Fibroblast of skin of abdomen (primary cell): Measurements from ENCODE around the gene TOP2B. TPM values are rescaled to one million over a fixed set of nuclear protein-coding genes. Genes with fewer than 3 reads are reported as not detected.

Experiments used
- DNase-seq: peaks from one replicate; pipeline ENCODE4 v3.0.0-alpha.2; 2013
- polyA plus RNA-seq, 2 experiments: library from polyadenylated mRNA; unstranded; fragments of 120-200 nt; gene quantifications; one replicate each; pipeline ENCODE4 v1.2.1, GENCODE V29; 2013; ENCODE audit not compliant: insufficient read length in 2 of 2

Gene TOP2B
- 123 TPM for polyA plus RNA-seq (2013, experiment 1 of 2; ENCODE audit: insufficient read length)
- 118 TPM for polyA plus RNA-seq (2013, experiment 2 of 2; ENCODE audit: insufficient read length)

DNA sequence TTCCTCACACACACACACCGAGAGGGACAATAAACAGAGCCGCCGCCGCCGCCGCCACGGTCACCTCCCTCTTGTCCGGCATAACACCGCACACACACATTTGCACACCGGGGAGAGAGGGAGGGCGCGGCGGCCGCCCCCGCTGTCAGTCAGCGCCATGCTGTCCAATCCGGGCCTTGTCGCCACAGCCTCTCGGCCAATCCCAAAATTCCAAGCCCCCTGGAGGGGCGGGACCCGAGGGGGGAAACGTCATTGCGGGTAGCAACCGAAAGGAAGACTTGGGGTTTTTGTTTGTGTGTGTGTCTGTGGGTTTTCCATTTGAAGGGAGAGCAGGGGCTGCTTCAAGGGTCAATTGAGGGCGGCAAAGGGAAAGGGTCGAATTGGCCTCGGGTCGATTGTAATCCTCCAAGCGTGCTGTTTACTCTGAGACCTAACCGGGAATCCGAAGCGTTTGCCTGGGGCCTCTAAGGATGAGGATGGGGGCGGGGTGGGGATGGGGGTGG, at the start of gene TOP2B:
Gene TOP2B, minus strand, starts transcription at position 96 of the 503 bp plus-strand sequence. CDS start 610 bp downstream, outside the sequence.
- peak; percentile 96 for DNase-seq

DNA sequence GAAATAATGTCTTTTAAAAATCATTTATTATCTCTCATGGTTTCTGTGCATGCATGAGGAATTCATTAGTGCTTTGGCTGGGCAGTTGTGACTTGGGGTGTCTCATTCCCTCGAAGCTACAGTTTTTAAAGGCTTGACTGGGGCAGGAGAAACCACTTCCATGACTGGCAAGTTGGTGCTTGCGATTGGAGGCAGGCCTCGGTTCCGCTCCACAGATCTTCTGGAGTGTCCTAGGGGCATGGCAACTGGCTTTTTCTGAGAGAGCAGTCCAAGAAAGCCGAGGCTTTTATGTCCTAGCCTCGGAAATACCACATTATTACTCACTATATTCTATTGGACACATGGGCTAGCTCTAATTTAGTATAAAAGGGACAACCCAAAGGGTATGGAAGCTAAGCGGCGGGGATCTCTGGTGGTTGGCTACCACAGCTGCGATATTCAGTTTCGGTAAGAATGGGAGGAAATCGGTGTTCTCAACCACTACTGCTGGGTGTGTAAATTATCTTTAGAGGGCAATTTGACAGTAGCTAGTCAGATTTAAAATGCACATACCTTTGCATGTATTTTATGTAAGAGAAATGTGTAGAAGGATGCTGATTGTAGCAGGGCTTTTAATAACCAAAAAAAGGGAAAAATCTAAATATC, 48.8 kb upstream of the TOP2B start:
- DNase-seq: no peak

GRCh38 chr3:25711090-25711489, 46.4 kb upstream of the TOP2B start:
- no peak for DNase-seq

DNA sequence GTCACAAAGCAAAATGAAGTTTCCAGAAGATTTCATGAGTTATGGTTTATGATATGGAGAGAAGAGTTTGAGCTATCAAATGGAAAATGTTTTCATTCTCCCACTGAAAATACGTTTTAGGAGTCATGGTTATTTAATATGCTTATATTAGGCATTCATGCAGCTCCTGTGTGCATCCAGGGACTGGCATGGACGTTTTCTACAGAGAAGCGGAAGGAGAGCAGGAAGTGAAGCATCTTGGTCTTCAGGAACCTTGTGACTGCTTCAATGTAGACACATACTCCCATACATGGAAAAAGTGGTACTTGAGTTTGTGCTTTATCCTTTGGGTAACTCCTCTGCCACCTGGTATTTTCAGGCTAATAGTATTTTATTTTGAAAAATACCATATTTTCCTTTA, 43.3 kb upstream of the TOP2B start:
- no peak for DNase-seq

- no peak for DNase-seq
Observed at GRCh38 chr3:25707268-25707926, 42.7 kb upstream of the TOP2B start.

- DNase-seq: no peak
Observed at GRCh38 chr3:25706213-25706612, 41.5 kb upstream of the TOP2B start.

DNA sequence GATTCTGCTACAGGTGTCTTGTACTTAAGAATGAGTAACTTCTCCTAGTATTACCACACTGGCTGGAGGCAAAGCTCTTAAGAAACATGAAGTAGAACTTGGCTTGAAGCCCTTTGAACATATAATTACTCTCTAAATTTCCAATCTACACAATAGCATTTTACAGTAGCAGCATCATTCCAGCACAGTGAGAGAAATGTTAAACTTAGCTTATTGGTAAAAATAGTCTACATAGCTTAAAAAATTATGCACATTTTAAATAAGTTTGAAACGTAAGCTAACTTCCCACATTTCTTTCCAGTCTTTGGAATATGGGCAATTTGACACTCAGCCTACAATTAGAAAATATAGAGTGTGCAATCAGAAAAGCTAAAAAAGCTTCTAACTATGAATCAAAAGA, 32.8 kb upstream of the TOP2B start:
- DNase-seq: no peak

DNA sequence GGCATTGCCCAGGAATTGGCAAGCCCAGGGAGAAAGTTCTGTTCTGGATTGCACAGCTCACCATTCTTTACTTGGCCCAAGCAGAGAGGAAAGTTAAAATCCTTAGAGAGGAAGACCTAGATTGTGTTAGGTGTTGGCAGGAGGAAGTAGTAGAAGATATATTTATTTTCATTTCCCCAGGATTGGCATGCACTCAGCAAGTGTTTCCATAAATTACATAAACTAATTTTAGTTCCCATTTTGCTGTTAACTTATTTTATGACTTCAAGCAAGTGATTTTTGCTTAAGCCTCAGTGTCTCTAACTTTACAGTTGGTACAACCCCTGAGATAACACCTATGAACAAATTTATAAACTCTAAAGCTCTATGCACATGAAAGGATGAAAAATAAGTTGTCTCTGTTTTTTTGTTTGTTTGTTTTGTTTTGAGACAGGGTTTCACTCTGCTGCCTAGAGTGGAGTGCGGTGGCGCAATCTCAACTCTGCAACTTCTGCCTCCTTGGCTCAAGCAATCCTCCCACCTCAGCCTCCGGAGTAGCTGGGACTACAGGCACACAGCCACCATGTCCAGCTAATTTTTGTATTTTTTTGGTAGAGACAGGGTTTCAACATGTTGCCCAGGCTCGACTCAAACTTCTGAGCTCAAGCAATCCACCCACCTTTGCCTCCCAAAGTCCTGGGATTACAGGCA, 31.2 kb upstream of the TOP2B start:
- no peak for DNase-seq

DNA sequence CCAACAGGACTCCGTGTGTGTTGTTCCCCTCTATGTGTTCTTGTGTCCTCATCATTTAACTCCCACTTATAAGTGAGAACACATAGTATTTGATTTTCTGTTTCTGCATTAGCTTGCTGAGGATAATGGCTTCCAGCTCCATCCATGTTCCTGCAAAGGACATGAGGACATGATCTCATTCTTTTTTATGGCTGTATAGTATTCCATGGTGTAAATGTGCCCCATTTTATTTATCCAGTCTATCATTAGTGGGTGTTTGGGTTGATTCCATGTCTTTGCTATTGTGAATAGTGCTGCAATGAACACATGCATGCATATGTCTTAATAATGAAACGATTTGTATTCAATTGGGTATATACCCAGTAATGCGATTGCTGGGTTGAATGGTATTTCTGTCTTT, 28.5 kb upstream of the TOP2B start:
- DNase-seq: no peak

- DNase-seq: no peak
Observed at GRCh38 chr3:25692341-25692740, 27.6 kb upstream of the TOP2B start.

DNA sequence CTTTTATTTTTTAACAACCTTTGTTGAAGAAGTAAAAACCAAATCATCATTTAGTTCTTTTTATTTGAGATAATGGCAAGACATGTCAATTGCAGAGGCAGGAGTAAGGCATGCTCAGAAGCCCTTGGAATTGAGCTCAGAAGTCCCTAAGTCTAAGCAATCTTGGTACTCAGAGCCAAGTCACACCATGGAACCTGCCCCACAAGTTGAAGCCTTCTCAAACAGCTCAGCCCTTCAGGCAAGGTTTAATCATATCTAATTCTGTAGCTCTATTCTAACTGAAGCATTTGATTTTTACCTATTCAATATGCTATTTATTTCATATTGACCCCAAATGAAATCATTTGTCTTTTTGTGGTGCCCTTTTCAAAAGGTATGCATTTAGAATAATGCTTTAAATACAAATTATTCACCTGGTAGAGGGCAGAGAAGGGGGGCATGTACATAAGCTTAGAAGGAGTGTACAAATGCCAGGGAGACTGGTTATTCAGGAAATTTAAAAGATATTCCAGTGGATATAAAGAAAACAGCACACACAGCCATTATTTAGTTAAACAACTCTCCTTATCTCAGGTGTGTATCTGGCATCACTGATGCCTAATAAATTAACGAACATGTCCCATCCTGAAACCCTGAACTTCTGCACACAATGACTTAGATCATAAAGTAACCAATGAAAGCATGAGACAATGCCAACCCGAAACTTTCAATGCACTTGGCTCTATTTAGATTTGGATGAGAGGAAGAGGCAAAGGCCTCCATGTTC, 26.2 kb upstream of the TOP2B start:
- no peak for DNase-seq

- no peak for DNase-seq
Observed at GRCh38 chr3:25689226-25689625, 24.5 kb upstream of the TOP2B start.

- no peak for DNase-seq
Observed at GRCh38 chr3:25687742-25688141, 23.0 kb upstream of the TOP2B start.

DNA sequence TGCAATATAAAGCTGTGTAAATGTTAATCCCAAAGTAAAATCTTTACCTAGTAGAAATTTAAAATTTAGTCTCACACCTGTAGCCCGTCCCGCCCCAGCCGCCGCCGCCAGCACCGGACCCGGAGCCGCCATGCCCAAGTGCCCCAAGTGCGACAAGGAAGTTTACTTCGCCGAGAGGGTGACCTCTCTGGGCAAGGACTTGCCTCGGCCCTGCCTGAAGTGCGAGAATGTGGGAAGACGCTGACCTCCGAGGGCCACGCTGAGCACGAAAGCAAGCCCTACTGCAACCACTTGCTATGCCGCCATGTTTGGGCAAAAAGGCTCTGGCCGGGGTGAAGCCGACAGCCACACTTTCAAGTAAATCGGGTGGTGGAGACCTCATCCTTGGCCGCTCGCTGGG, 22.1 kb upstream of the TOP2B start:
- no peak for DNase-seq

DNA sequence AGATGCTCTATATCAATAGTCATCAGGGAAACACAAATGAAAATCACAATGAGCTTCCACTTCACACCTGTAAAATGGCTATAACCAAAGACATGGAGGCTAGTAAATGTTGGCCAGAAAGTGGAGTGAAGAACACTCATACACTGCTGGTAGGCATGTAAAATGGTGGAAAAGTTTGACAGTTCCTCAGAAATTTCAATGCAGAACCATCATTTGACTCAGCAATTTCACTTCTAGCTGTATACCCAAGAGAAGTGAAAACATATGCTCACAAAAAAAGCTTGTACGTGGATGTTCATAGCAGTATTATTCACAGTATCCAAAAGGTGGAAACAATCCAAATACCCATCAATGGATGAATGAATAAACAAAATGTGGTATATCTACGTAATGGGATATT, 19.2 kb upstream of the TOP2B start:
- DNase-seq: no peak

DNA sequence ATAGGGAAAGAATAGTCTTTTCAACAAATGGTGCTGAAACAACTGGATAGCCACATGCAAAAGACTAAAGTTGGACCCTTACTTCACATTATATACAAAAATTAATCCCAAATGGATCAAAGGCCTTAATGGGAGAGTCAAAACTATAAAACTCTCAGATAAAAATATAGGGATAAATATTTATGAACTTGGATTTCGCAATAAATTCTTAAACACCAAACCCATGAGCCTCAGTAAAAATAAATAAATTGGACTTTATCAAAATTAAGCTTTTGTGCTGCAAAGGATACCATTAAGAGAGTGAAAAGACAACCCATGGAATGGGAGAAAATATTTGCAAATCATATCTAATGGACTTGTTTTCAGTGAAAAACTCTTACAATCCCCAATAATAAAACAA, 18.7 kb upstream of the TOP2B start:
- DNase-seq: no peak

DNA sequence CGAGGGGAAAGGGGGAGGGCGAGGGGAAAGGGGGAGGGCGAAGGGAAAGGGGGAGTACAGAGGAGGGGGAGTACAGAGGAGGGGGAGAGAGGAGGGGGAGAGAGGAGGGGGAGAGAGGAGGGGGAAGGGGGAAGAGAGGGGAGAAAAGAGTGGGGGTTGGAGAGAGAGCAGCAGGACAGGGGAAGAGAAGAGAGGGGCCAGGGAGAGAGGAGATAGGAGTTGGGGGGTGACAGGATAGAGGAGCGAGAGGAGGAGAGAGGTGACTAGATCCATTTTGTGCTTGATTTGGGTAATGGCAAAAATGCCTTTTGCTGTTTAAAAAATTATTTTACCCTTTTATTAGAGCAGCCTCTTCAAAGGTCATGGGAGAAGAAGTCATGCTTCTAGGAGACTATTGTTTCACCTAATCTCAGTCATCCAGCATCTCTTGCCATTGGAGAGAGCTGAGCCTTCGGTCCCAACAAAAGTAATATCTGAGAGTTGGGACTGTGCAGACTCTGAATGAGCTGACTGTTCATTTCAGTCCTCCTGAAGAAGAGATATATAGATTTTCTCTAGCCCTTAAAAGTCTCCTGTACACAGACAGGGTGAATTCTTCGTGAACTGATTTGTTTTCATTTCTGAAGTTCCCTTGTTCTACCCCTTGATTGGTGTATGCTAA, 15.1 kb upstream of the TOP2B start:
- no peak for DNase-seq

GRCh38 chr3:25679166-25679565, 14.5 kb upstream of the TOP2B start:
- DNase-seq: no peak

DNA sequence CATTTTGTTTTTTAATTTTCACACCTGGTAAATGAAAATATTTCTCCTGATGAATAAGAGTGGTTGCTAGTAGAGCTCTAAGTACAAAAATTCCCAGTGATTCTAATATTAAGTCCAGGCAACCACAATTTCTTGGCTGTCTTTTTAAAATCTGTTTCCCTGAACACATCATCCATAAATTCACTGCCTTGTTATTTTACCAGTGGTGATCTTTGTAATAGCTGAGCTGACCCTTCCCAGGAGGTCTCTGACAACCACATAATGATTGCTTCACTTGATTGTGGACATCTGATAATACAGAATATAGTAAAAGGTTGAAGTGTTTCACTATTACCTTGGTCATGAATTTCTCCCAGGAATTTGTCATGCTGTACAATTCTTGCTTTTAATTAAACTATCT, 13.9 kb upstream of the TOP2B start:
- DNase-seq: no peak

GRCh38 chr3:25677121-25677520, 12.4 kb upstream of the TOP2B start:
- DNase-seq: no peak

- DNase-seq: no peak
Observed at GRCh38 chr3:25674670-25675069, 10.0 kb upstream of the TOP2B start.

- no peak for DNase-seq
Observed at GRCh38 chr3:25673738-25674298, 9.1 kb upstream of the TOP2B start.
